SHP77 (cell line): ENCODE data around the gene FANCD2.
"Not testable (repeated sequence)": the region's sequence is repeated elsewhere in the genome, so short reads cannot be mapped to it uniquely, and the experiment has no call there.

ENCODE experiments used
- DNase-seq, 2 experiments: peaks; one replicate each; lab custom pipeline; 2025; lab: John Stamatoyannopoulos, UW

Gene FANCD2

GRCh38 chr3:10026084-10026890 is at the start of gene FANCD2:
FANCD2 (plus strand) TSS chr3:10026437; CDS start chr3:10028658, 2,221 bp downstream.
- DNase-seq = peak; percentile 77 to 83

GRCh38 chr3:9976721-9977709 is 49.2 kb upstream of the FANCD2 start:
- DNase-seq = peak; percentile 36 to 59

- no peak for DNase-seq
Measured at GRCh38 chr3:9978710-9979305, 47.4 kb upstream of the FANCD2 start.

- no peak for DNase-seq
Measured at GRCh38 chr3:9980251-9980650, 46.0 kb upstream of the FANCD2 start.

GRCh38 chr3:9986230-9986725 is 40.0 kb upstream of the FANCD2 start:
- no peak for DNase-seq

GRCh38 chr3:9994086-9994844 is 32.0 kb upstream of the FANCD2 start:
- DNase-seq = no peak

GRCh38 chr3:10000686-10001085 is 25.6 kb upstream of the FANCD2 start:
- DNase-seq = no peak

- no peak for DNase-seq
Measured at GRCh38 chr3:10002951-10003350, 23.3 kb upstream of the FANCD2 start.

GRCh38 chr3:10004506-10004905 is 21.7 kb upstream of the FANCD2 start:
- no peak for DNase-seq

GRCh38 chr3:10004960-10005564 is 21.2 kb upstream of the FANCD2 start:
- DNase-seq = no peak

GRCh38 chr3:10006048-10006761 is 20.0 kb upstream of the FANCD2 start:
- DNase-seq = no peak

- DNase-seq = no peak
Measured at GRCh38 chr3:10006762-10007090, 19.5 kb upstream of the FANCD2 start.

GRCh38 chr3:10007126-10007782 is 19.0 kb upstream of the FANCD2 start:
- no peak for DNase-seq

GRCh38 chr3:10008216-10008587 is 18.0 kb upstream of the FANCD2 start:
- not testable (repeated sequence) for DNase-seq

- peak; percentile 45 to 55 for DNase-seq
Measured at GRCh38 chr3:10008588-10009344, 17.5 kb upstream of the FANCD2 start.

GRCh38 chr3:10010421-10010877 is 15.8 kb upstream of the FANCD2 start:
- no peak for DNase-seq

GRCh38 chr3:10010878-10011465 is 15.3 kb upstream of the FANCD2 start:
- DNase-seq = peak; percentile 78 to 91

- DNase-seq = no peak
Measured at GRCh38 chr3:10011631-10012030, 14.6 kb upstream of the FANCD2 start.

GRCh38 chr3:10012106-10012505 is 14.1 kb upstream of the FANCD2 start:
- DNase-seq = no peak
